ENCODE data around the gene HADH.
A peak's percentile ranks its signal among the peaks of the same experiment; 100 is the strongest.
"Not testable (repeated sequence)": the region's sequence is repeated elsewhere in the genome, so short reads cannot be mapped to it uniquely, and the experiment has no call there.

The HADH gene

DNA sequence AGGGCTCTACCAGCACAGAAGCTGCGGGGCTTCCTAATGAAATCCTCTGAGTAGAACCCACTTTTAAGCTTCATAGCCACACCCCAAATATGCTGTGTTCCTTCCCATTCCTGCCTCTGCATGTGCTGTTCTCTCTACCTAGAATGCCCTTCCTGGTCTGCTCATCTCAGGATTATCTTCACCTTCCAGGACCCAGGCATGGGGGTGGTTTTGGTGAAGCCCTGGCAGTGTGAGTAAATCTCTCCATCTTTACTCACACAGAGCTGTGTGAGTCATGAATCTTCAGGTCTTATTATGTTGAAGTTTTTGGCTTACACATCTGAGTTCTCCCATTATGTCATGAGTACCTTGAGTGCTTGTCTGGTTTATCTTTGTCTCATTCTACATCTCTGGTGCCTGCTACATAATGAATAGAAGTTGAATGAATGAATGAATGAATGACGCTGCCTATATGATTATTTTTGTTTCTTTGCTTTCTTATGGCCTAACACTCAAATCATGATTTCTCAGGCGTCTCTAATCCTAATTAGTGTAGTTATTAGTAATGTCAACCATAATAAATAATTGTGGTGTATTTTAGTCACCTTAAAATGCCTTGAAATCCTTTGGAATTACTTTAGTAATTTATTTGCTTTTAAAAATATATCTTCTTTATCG is 41.9 kb downstream of the HADH start:
- DNase-seq, result no peak

DNA sequence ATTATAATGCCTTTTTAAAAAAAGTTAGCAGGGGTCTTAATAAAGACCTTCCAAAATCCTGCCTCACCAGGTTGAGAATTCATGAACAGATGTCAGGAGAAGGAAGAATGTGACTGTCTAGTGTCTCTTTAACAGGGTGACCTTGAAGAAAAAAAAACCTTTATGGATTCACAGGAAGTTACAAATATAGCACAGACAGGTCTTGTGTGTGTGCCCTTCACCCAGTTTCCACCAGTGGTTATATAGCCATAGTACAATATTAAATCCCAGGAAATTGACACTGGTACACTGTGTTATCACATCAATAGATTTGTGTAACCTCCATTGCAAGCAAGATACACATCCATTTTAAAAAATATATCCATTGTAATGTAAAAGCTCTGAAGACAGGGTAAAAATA is 43.7 kb downstream of the HADH start:
- no peak for DNase-seq

DNA sequence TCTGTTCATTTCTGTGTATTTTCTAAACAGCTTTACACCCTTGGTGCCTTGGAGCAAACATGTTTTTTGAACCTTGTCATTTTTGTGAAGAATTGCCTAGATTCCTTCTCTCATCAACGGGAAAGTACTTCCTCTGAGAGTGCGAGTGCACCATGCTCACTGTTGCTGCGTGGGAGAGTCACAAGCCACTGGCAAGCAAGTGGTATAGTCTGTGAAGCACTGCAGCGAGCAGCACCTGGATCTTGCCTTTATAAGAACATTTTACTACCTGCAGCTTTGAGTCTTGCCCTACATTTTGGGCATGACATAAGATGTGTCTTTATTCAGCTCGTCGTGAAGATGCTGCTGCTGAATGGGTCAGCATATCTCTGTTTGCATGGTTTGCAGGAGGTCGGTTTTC is 44.9 kb downstream of the HADH start:
- DNase-seq, result no peak

DNA sequence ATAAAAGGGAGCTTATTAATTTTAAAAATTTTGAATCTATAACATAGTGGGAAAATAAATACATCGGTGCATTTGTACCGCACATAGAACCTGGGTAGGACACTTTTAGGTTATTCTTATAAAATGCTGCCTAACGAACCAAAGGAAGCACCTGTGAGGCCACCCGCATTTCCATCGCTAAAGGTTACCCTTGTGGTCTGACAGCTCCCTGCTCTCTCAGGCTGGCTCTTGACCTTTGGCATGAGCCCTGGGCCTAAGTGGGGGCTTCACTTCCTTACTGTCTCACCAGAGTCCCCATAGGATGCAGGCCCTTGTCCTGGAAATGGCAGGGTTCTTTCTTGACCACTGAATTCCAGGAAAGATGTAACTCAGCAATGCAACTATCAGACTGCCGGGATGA is 46.0 kb downstream of the HADH start:
- no peak for DNase-seq

DNA sequence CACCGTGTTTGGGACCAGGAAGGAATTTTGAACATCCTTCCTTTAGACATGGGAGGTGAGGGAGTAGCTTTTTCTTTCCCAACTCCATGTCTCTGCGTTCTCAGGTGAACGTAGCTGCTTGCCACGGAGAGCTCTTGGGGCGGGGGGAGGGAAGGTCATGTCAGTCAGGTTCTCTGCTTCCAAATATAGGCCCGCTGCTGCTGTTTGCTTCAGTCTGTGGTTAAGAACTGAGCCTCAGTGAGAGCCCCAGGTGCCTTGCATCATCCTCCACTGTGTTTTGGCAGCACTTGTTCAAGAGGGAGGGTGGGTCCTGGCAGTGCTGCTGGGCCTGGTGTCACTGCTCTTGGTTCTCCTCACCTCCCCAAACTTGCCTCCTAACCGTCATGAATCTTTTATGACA is 46.5 kb downstream of the HADH start:
- DNase-seq, result no peak

DNA sequence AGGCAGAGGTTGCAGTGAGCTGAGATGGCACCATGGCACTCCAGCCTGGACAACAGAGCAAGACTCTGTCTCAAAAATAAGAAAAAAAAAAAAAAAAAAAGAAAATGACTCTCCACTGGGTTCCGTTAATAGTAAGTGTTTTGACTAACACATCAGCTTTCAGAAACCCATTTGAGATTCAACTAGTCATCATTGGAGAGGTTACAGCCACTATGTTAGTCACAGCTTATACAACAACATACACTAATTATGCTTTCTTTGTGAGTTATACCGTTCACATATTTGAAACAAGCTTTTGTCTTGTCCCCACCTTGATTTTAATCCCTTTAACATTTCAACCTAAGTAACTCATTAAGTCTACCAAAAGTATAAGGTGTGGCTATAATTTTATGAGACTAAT is 48.2 kb downstream of the HADH start:
- DNase-seq, result no peak

DNA sequence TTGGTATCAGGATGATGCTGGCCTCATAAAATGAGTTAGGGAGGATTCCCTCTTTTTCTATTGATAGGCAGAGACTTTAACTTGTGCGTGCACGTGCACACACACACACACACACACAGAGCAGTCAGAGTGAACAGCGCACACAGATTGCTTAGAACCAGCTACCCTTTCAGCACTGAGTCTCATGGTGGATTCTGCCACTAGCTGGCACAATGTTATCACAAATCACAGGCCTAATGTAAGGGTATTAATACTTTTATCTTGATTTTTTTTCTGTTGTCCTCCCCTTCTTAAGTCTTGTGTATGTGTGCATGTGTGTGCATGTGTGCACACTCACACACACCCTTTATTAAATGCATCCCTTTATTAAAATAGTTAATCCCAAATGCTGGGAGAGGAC is 53.2 kb downstream of the HADH start:
- DNase-seq, result no peak

DNA sequence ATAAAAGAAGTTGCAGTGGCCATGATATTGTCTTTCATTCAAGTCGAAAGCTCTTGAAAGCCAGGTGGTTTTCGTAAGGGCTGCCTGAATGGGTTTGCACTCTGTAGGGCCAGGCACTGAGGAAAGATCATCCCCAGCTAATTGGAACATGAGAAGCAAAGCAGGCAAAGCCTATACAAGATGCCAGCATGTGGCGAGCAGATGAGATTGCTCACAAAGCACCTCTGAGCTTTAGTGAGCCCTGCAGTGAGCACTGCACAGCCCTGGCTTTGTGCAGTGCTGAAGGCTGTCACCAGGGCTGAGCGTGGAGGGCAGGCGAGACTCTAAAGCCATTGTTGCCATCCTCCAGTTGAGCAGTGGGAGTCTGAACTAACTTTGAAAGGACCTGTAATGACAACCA is 53.8 kb downstream of the HADH start:
- no peak for DNase-seq

DNA sequence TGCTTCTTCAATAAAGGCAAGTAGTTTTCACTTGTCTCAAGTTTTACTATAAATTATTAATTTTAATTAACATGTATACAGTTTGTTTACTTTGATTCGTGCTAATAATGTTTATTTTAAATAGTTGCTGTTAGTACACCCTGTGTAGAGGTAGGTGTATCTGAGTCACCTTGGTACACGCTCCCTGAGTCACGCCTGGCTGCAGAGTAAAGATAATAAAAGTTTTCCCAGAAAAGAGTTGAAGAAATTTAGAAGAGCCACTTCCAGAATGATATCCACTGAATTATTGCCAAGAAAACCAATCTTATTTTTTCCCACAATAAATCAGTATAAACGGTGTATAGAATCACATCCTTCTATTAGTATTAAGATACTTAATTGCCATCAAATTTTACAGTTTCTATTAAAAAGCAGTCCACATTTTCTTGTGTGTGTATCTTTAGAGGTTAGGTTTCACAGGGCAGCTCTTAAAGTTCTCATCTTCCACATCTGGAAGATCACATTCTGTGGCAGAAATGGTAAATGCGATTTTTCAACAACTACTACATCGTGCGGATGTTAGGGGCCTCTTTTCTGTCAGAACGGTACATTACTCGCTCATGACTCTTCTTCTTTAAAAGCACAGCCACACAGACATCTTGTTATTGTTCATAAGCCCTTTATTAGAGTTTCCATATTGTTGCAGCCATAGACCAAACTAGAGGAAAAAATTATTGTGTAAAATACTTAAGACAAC is 55.4 kb downstream of the HADH start:
- DNase-seq, result no peak

DNA sequence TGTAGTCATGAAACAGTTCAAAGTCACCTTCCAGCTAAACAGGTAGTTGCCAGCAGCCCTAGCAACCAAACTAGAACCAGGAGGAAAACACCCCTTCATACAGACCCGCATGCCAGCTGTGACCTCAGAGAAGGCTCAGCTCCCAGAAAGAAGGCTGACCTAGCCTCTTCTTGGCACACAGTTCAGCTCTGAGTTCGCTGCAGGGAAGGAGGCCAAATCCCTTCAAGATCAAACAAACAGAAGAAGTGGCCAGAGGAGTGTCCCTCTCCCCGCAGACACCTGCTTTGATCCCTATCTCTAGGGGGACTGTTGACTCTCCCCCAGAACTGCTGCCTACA is 56.0 kb downstream of the HADH start:
- no peak for DNase-seq

DNA sequence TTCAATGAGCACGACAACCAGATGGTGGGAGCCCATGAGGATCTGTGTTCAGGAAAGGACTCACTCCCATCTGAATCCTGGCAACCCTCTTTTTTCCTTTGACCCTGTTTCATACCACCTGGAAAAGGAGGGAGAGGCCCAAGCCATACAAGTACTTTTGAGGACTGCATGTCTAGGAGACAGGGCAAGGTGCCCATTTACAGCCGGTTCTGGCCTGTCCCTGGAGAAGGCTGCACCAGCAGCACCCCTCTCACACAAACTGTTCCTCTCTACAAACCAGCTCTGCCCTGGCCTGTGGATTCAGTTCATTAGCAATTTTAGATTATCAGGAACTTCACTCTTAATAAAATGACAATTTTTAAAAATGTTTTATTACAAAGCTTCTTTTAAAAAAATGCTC is 57.5 kb downstream of the HADH start:
- no peak for DNase-seq

DNA sequence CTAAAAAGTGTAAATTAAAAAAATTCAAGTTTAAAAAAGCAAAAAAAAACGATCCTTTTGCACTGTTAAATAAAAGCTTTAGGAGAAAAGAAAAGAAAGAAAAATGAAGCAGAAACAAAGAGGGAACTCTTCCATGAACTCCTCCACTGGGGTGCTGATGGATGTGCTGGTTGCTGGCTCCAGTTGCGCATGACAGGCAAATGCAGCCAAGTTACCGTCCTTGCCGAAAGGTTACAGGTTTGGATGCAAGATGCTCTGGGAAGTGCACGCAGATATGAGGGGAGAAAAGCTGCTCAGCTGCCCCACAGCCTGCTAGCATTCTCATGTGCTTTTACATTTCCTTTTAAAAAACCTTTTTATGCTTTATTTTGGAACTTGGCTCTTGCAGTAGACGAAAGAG is 58.5 kb downstream of the HADH start:
- no peak for DNase-seq

DNA sequence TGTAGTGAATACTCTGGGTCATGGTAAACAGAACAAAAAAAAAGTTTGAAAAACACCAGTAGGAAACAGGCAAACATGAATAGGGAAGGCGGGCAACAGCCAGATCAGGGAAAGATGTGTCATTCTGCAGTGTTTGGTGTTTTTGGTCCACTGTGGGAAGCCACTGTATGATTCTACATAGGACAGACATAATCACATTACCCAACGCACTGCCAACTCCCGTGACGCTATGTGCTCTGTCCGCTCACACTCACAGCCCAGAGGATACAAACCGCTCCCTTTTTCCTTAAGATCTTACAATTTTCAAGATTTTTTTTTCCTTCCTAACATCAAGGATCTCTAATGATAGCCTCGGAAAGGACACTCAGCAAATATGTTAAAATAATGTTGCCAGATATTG is 59.3 kb downstream of the HADH start:
- no peak for DNase-seq

DNA sequence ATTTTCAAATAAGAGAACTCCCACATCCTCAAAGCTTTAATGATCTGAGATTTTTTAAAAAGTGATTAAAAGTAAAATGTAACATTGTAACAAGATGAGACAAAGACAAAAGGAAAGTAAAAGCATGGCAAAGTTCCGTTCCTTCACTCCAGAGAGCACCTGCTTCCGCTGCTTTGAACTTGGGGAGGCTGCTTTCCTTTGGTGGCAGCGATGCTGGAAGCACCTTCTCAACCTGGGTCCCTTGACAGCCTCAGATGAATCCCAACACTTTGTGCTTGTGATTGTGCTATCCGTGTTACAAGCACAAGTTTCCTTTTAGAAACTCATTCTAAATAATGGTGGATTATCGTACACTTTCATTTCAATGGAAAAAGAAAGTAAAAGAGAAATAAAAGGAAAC is 59.7 kb downstream of the HADH start:
- peak in 1 of 2 experiments; percentile 2 for DNase-seq

DNA sequence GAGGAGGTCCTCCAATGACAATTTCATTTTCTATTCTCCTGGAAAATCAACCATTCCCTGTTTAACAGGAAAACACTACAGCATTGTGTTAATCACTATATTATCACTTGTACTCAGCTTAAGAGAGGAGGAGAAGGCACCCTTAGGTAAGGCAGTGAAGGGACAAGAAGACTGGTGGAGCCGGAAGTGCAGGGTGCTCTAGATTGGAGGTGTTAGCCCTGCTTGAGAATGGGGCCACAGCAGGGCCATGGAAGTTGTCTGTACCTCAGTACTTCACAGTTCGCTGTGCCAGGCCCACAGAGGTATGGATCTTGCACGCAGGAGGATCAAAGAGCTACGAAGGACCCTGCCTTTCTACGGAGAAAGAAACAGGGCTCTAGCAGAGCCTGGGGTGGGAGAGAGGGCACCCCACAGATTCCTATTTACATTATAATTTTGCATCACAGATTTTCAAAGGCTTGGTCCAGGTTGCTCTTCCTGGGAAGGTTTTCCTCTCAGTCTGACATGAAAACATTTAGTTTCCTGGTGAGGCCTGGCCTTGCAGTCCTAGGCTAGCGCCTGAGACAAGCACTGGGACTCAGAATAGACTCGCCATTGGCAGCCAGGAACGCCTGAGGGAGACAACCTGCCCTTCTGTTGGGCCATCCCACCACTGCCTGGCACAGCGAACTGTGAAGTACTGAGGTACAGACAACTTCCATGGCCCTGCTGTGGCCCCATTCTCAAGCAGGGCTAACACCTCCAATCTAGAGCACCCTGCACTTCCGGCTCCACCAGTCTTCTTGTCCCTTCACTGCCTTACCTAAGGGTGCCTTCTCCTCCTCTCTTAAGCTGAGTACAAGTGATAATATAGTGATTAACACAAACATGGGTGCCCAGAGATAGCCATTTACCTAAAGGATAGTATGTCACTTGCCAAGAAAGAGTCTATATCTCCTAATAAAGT is 60.8 kb downstream of the HADH start:
- not testable (repeated sequence) for DNase-seq

DNA sequence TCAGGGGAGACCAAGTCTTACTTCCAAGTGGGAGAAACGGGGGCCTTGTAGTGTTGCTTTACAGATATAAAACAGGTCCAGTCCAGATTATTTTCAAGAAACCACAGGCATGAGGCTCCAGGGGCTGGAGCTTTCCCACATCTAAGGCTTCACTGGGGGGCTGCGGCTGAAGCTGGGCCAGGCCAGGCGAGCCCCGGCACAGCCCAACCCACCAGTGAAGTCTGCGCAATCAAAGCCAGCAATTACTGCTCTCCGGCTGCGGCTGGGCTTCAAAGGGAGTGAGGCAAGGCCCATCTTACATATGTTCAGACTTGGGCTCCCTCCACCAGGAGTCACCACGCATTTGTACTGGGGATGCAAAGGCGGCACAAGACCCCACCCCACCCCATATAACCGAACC is 61.7 kb downstream of the HADH start:
- no peak for DNase-seq

DNA sequence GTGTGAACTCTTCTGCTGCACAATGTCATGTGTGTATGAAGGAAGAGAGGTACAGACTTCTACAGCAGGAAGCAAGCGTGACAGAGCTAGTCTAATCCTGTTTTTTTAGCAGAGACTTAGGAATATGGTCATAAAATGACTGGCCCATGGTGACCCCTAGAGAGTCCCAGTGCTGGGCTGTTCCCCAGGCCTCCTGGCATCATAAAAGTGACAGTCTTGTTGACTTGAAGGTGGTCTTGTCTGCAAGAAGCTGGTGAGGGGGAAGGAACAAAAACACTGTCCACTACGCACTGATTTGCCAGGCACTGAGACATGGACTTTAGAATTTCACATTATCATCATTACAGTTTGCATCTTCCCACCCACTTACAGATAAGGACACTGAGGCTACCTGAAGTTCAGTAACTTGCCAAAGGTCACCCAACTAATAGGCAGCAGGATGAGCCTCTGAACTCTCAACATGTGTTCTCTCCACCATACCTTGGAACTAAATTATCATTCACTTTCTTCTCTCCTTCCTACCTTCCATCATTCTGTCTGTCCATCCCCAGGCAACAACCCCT is 63.0 kb downstream of the HADH start:
- DNase-seq, result no peak

DNA sequence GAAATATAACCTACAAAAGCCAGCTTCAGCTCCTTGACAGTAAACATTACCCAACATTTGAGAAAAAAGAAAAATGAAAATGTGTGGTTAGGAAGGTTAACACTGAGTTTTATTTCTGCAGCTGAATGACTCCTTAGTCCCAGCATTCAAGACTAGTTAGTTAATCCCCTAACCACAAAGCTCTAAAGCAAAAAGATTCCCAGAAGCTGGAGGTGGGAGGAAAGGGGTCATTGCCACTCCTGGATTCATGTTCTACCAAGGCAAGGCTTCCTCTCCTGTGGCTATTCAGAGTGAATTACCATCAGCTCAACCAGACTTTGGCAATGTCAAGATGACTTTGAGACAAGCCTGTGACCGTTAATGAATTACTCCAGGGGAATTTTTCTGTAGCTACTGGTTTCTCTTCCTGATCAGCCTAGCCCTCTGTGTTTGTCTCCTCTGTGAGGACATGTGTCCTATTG is 63.6 kb downstream of the HADH start:
- no peak for DNase-seq

DNA sequence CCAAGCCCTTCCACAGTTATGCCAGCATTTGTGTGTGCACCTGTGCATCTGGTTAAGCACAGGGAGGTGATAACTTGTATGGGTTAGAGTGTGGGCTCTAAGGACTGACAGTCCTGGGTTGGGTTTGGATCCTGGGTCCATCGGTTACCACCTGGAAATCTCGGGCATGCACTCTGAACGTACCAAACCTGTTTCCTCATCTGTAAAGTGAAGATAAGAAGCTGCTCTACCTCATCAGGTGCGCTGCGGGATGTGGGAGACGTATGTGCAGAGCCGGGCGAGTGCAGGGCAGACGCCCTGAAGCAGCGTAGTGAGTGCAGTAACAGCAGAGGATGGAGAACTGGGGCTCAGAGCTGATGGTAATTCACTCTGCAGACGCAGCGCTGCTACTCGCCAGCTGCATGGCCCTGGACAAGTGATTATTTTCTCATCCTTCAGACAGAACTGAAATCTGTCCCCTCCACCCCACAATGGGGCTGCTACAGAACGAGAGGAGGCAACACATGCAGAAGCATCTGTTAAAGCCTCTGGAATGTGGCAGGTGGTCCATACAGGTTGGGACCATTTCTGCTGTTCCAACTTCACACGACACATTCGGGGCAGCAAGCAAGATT is 64.4 kb downstream of the HADH start:
- DNase-seq, result no peak

DNA sequence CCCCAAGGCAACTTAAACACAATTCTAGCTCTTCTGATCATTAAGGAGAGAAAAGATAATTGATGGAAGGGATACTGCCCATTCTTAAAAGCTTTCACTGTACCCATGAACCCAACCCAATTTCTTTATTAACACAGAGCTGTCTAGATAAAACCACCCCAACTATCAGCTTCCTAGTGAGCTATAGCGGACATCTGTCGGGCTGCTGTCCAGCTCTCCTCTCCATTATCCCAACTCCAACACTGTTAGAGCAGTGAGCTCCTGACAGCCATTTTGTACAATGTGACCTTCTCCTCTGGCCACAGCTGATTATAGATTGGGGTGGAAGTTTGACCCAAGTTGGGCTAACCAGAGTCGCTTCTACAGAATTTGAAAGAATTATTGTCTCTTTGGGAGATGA is 66.1 kb downstream of the HADH start:
- DNase-seq, result no peak

DNA sequence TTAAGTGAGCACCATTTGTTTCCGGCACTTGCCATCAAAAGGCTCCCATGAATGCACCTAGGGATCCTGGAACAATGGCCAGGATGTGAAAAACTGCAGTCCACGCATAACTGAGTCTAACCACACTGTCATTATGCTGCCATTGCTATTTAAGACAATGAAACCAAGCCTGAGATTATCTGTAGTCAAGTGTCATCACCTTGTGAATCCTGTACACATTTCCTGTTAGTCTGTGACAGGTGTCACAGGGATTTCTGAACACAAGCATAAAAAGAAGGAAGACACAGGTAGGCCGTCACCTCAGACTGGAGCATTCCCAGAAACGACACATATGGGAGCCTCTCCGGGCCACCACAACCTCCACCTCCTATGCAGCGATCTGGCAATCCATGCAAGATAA is 66.7 kb downstream of the HADH start:
- no peak for DNase-seq

DNA sequence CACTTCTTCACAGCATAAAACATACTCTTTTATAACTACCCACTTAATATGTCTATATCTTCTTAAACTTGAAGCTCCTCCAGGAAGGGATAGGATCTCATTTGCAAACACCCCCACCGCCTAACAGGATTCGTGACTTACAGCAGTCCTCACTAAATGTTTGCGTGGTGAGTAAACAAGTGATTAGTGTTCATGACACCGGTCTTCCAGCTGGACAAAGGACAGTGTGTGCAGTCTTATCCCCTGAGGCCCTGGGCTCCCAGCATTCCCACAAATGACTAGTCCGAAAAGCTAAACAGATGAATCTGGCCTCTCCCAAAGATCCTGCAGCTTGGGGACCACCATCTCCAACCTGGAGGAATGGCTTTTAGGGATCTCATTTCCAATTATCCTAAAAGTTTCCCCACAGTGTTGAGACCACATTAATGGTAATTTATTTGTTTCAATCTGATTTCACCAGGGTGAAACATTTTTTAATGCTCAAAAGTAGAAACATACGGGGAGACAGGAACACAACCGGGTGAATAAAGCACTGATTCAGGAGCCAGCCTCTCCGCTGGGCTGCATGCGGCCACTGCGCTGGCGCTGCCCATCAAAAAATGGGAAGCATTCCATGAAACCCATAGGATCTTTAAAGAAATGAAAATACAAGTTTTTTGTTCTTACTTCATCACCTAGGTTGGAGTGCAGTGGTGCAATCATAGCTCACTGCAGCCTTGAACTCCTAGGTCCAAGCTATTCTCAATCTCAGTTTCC is 69.2 kb downstream of the HADH start:
- DNase-seq, result no peak
